Left ventricle myocardium inferior (tissue), 1 donor: Measurements from ENCODE around the gene DISP3. TPM values are rescaled to one million over a fixed set of nuclear protein-coding genes. Genes with fewer than 3 reads are reported as not detected.
A peak's percentile ranks its signal among the peaks of the same experiment; 100 is the strongest.

Experiments
- DNase-seq: peaks from one replicate; pipeline ENCODE4 v3.0.0-alpha.2; 2020
- H3K27ac ChIP-seq: fragments of 200-600 bp; replicated peaks from 2 replicates; pipeline ENCODE4 v1.8.0; 2021
- H3K27me3 ChIP-seq: fragments of 200-600 bp; 2 replicates; pipeline ENCODE4 v1.8.0; 2021; ENCODE audit warnings: low read depth
- H3K36me3 ChIP-seq: fragments of 200-600 bp; 2 replicates; pipeline ENCODE4 v1.8.0; 2021
- H3K4me1 ChIP-seq: fragments of 200-600 bp; 2 replicates; pipeline ENCODE4 v1.8.0; 2021
- H3K4me3 ChIP-seq: fragments of 200-600 bp; 2 replicates; pipeline ENCODE4 v1.8.0; 2021; ENCODE audit warnings: mild to moderate bottlenecking, moderate library complexity
- H3K9me3 ChIP-seq: fragments of 200-600 bp; replicated peaks from 2 replicates; pipeline ENCODE4 v1.8.0; 2021
- CTCF ChIP-seq: fragments of 200-600 bp; IDR thresholded peaks from 2 replicates; pipeline ENCODE4 v1.8.0; 2021; ENCODE audit warnings: antibody characterized with exemption, mild to moderate bottlenecking, borderline replicate concordance
- intact Hi-C: fragments of 100-400 bp; cut with micrococcal nuclease; formaldehyde crosslinking; loops from one replicate; pipeline ENCODE4 v1.11.0; 2022
- long read RNA-seq: library from polyadenylated mRNA; unstranded; transcript quantifications from one replicate; pipeline ENCODE4 v2.0.0, GENCODE V29; 2021
- total RNA-seq: library from RNA; stranded (reverse); fragmentation: NEBNext Ultra II Directional; extraction: Animal tissue kit (Norgen Biotek cat#: 25700); gene quantifications from one replicate; pipeline ENCODE4 v1.2.1, GENCODE V29; 2021
- donor health status: DM: no; HTN: yes; CAD: no; lungs with severe emphysema.

DISP3 gene, protein sequence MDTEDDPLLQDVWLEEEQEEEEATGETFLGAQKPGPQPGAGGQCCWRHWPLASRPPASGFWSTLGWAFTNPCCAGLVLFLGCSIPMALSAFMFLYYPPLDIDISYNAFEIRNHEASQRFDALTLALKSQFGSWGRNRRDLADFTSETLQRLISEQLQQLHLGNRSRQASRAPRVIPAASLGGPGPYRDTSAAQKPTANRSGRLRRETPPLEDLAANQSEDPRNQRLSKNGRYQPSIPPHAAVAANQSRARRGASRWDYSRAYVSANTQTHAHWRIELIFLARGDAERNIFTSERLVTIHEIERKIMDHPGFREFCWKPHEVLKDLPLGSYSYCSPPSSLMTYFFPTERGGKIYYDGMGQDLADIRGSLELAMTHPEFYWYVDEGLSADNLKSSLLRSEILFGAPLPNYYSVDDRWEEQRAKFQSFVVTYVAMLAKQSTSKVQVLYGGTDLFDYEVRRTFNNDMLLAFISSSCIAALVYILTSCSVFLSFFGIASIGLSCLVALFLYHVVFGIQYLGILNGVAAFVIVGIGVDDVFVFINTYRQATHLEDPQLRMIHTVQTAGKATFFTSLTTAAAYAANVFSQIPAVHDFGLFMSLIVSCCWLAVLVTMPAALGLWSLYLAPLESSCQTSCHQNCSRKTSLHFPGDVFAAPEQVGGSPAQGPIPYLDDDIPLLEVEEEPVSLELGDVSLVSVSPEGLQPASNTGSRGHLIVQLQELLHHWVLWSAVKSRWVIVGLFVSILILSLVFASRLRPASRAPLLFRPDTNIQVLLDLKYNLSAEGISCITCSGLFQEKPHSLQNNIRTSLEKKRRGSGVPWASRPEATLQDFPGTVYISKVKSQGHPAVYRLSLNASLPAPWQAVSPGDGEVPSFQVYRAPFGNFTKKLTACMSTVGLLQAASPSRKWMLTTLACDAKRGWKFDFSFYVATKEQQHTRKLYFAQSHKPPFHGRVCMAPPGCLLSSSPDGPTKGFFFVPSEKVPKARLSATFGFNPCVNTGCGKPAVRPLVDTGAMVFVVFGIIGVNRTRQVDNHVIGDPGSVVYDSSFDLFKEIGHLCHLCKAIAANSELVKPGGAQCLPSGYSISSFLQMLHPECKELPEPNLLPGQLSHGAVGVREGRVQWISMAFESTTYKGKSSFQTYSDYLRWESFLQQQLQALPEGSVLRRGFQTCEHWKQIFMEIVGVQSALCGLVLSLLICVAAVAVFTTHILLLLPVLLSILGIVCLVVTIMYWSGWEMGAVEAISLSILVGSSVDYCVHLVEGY (N-terminal part only)
- not detected for total RNA-seq
- long read RNA-seq = 0 reads

GRCh38 chr1:11478571-11479374, at the start of gene DISP3:
TSS of gene DISP3 (plus strand) at chr1:11479155. CDS start at chr1:11500993, 21,838 bp downstream.
- intact Hi-C loops = no loop called here
- DNase-seq = peak; percentile 39
- Histone ChIP-seq H3K27me3 (peaks cover 97% of the 10 kb centered on the region), H3K9me3 (no peaks in the 10 kb centered on the region), H3K4me3 (peak within 1 kb of the TSS; percentile 69), H3K4me1 (peaks cover 23% of the 10 kb centered on the region), H3K36me3 (no peaks in the 10 kb centered on the region), H3K27ac (no peak within 1 kb of the TSS)
- peak; percentile 61 for TF ChIP-seq CTCF

GRCh38 chr1:11429226-11429625, 49.7 kb upstream of the DISP3 start:
- Histone ChIP-seq H3K36me3 (no peaks in the 10 kb centered on the region), H3K9me3 (no peaks in the 10 kb centered on the region), H3K27ac (no peak overlapping the region), H3K27me3 (peaks cover 49% of the 10 kb centered on the region), H3K4me1 (no peaks in the 10 kb centered on the region), H3K4me3 (no peak overlapping the region)
- TF ChIP-seq CTCF = no peak
- no peak for DNase-seq
- intact Hi-C loops = no loop called here

DNA sequence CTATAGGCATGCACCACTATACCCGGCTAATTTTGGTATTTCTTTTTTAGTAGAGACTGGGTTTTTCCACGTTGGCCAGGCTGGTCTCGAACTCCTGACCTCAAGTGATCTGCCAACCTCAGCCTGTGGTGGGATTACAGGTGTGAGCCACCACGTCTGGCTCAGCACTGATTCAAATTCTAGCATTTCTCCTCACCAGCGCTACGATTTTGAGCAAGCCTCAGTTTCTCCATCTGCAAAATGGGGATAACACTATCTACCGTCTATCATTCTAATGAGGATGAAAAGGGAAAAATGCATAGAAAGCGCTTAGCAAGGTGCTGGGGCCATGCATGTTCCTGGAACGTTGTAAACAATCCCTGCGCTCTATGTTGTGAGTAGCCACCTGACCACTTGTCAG, 49.0 kb upstream of the DISP3 start:
- Histone ChIP-seq H3K4me1 (no peaks in the 10 kb centered on the region), H3K27ac (no peak overlapping the region), H3K36me3 (no peaks in the 10 kb centered on the region), H3K27me3 (peaks cover 49% of the 10 kb centered on the region), H3K9me3 (no peaks in the 10 kb centered on the region), H3K4me3 (no peak overlapping the region)
- TF ChIP-seq CTCF = no peak
- no peak for DNase-seq
- intact Hi-C loops = no loop called here

GRCh38 chr1:11431941-11432507, 46.9 kb upstream of the DISP3 start:
- TF ChIP-seq CTCF = no peak
- H3K4me3 ChIP-seq = no peak overlapping the region
- no peaks in the 10 kb centered on the region for H3K36me3 ChIP-seq
- no peak overlapping the region for H3K27ac ChIP-seq
- intact Hi-C loops = no loop called here
- DNase-seq = no peak
- no peaks in the 10 kb centered on the region for H3K4me1 ChIP-seq
- no peaks in the 10 kb centered on the region for H3K9me3 ChIP-seq
- H3K27me3 ChIP-seq = peaks cover 66% of the 10 kb centered on the region
